Stimulated activated CD4-positive, alpha-beta T cell treated with anti-CD3 and anti-CD28 coated beads, Interleukin-4, amount 100 ng/mL, for 24 hours (primary cell): Measurements from ENCODE around the gene TMEM150B.
A peak's percentile ranks its signal among the peaks of the same experiment; 100 is the strongest.

ENCODE experiments used
- DNase-seq: peaks from one replicate; pipeline ENCODE4 v3.0.0-alpha.2; 2020

Gene TMEM150B

DNA sequence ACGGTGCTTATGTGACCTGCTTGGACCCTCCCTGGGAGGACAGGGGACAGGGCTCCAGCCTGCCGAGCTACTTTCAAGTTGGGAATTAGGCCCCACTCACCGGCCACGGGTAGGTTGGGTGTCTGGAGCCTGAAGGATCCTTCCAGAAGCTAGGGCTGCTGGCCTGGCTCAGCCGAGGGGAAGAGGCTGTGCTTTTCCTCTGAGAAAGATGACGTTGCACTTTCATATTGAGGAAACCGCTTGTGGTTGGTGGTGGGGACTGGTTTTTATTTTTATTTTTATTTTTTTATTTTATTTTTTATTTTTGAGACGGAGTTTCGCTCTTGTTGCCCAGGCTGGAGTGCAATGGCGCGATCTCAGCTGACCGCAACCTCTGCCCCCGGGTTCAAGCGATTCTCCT lies at the start of gene TMEM150B:
TSS of gene TMEM150B (minus strand) at position 170 of the 400 bp plus-strand sequence. CDS start 4,305 bp downstream, outside the sequence.
- DNase-seq: no peak

GRCh38 chr19:55373993-55374757 lies 49.0 kb upstream of the TMEM150B start:
- no peak for DNase-seq

DNA sequence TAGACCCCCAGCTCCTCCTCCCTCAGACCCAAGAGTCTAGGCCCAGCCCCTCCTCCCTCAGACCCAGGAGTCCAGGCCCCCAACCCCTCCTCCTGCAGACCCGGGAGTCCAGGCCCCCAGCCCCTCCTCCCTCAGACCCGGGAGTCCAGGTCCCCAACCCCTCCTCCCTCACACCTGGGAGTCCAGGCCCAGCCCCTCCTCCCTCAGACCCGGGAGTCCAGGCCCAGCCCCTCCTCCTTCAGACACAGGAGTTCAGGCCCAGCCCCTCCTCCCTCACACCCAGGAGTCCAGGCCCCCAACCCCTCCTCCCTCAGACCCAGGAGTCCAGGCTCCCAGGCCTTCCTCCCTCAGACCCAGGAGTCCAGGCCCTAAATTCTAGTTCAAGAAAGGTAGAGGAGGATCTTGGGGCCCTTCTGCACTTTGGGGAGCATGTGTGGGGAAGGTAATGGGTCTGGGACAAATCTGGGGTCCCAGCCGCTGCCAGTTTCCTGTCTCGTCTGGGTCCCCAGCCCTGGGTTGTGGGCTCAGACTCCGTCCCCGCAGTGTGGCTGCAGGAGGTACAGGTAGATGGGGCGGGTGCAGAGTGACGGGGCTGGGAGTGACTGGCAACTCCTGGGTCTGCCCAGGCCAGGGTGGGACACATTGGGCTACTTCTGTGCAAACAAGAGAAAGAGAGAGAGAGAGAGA lies 48.3 kb upstream of the TMEM150B start:
- DNase-seq: no peak

DNA sequence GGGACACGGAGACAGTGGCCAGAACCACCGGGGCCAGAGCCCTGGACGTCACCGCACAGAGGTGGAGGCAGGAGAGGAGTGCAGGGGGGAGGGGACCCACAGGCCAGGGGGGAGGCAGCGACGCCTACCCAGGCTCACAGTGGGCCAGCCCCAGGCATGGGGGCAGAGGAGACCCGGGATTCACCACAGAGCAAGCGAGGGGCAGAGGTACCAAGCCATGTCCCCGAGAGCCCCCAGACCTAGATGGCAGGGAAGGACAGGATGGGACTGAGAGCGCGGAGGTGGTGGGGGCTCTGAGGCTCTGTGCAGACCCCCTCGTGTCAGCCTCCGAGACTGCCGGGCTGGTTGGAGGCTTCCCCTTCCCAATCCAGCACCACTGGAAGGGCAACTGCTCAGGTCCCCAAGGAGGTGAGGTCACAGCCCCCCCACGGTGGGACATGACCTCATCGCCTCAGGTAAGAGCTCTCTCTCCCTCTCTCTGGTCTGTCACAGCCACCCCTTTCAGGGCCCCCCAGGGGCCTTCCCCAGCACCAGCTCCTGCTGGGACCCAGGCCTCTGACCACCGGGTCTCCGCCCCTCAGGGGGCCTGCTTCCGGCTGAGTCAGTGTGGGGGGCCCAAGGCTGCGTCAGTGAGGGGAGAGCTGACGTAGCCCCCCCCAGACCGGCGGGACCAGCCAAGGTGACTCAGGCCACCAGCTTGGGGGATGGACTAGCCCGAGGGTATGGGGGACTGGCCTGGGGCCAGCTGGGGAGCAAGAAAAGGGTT lies 47.4 kb upstream of the TMEM150B start:
- no peak for DNase-seq

- no peak for DNase-seq
Measured at GRCh38 chr19:55370305-55370988, 45.3 kb upstream of the TMEM150B start, which contains the start of gene IL11. Gene IL11 (minus strand): TSS chr19:55370463. CDS start chr19:55370310, 153 bp downstream.

- DNase-seq: peak; percentile 27
Measured at GRCh38 chr19:55369653-55370304, 44.6 kb upstream of the TMEM150B start.

- DNase-seq: peak; percentile 12
Measured at GRCh38 chr19:55368701-55369563, 43.8 kb upstream of the TMEM150B start.

DNA sequence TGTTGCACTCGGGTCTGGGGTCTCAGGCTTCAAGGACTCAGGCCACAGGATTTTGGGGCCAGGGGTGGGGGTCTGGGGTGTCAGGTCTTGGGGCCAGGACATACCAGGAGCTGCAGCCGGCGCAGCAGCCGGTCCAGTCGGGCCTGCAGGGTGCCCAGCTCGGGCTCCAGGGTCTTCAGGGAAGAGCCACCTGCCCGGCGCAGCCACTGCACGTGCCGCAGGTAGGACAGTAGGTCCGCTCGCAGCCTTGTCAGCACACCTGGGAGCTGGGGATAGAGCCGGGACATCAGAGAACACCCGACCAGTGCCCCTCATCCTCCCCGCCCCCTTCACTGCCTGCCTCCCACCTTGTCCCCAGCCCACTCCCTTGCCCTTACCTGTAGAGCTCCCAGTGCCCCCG lies 43.0 kb upstream of the TMEM150B start:
- DNase-seq: no peak

DNA sequence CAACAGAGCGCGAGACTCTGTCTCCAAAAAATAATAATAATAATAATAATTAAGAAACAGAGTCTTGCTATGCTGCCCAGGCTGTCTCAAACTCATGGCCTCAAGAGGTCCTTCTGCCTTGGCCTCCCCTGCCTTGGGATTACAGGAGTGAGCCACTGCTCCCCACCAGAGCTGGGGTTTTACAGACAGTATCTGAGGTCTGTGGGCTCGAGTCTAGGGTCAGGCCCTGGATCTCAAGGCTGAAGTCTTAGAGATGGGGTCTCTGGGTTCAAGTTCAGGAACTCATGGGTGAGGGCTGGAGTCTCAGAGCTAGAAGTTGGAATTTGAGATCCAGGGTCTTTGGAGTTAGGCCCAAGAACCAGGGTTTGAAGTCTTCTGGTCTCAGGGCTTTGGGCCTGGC lies 41.6 kb upstream of the TMEM150B start:
- DNase-seq: no peak

- no peak for DNase-seq
Measured at GRCh38 chr19:55365964-55366363, 40.8 kb upstream of the TMEM150B start.

DNA sequence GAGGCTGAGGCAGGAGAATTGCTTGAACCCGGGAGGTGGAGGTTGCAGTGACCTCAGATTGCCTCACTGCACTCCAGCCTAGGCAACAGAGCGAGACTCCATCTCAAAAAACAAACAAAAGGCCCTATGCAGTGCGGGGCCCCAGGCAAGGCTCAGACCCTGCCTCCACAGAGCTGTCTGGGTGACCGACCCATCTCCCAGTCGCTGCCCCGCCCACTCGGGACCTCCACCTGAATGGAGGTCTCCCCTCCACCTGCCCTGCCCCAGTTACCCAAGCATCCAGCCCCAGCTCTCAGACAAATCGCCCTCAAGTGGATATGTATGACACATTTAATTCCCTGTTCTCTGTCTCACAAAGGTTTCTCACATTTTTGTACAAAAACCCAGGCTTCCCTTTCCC lies 40.1 kb upstream of the TMEM150B start:
- no peak for DNase-seq

GRCh38 chr19:55362990-55363716 lies 38.0 kb upstream of the TMEM150B start, which contains the start of gene GARIN5B:
Gene GARIN5B (minus strand): TSS chr19:55363260. CDS start chr19:55363066, 194 bp downstream.
- DNase-seq: no peak

DNA sequence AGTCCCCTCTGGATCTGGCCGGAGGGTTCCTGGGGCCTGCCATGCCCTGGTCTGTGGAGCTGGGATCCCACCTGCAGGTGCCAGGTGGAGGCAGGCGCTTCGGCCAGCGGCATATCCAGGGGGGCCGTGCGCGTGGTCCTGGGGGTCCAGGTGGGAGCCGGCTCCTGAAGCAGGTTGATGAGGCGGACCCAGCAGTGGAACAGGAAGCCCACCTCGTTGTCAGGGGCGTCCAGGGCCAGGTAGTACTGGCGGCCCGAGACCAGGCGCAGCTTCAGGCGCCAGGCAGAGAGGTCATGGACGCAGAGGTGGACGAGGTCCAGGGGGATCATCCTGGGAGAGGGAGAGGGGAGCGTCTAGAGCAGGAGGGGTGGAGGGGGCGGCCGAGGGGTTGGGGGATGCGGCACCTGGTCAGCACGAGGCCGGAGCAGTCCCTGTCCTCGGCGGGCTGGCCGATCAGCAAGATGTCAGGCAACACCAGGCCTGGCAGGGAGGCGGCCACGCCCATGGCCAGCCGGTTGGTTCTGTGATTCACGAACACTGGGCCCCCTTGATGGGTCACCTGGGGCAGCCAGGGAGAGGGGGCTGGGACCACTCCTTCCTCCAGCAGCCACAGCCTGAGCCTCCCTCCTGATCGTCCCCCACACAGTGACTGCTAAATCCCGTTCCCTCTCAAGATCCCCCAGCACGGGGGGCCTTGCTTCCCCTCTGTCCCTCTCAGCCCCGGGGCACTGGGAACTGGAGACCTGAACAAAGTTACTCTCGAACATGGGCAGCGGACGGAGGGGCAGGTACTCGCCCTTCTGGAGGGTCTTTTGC lies 37.2 kb upstream of the TMEM150B start:
- DNase-seq: no peak

DNA sequence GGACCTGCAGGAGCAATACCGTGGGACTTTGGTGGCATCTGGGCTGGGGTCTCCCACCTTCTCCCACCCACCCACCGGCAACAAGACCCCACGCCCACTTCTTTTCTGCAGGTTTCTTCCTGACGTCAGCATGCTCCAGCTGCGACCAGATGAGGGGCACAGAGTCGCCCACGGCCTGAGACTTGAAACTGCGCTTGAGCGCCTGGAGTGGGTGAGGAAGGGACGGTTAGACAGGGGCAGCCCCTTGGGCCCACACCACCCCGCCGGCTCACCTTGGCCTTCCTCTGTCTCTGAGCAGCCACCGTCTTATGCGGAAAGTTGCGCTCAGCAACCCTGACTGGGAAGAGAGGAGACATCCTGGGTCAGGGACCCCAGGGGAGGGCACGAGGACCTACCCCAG lies 35.8 kb upstream of the TMEM150B start:
- DNase-seq: no peak

DNA sequence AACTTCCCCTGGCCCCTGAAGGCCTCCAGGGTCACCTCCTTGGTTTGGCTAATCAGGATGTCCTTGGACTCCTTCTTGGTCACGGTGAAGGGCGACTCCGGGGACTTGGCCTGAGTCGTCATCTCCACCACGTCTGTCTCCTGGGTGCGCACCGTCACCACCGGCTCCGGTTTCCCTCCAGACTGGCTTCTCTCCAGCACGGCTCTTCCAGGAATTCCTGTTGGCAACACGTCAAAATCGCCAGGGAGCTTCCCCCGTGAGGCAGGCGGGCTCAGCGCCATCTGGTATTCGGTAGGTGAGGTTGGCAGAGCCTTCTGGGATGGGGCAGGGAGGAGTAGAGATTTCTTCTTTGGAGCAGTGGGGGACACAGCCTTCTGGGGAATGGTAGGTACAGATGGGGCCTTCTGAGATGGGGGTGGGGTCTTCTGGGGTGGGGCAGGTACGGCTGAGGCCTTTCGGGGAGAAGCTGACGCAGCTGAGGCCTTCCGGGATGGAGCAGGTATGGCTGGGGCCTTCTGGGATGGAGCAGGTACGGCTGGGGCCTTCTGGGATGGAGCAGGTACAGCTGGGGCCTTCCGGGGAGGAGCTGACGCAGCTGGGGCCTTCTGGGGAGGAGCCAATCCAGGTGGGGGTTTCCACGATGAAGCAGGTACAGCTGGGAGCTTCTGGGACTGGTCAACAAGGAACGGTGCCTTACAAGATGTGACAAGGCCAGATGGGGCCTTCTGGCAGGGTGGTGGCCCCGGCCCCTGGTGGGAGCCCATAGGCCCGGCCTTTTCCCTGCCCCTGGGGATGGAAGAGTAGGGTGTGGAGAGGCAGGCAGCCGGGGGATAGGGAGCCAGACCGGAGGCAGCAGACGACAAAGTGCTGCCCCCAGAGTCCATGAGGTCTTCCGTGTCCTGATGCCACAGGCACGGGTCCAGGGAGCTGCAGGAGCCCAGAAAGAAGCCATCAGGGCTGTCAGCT lies 34.1 kb upstream of the TMEM150B start:
- no peak for DNase-seq

- no peak for DNase-seq
Measured at GRCh38 chr19:55358493-55358892, 33.4 kb upstream of the TMEM150B start.

DNA sequence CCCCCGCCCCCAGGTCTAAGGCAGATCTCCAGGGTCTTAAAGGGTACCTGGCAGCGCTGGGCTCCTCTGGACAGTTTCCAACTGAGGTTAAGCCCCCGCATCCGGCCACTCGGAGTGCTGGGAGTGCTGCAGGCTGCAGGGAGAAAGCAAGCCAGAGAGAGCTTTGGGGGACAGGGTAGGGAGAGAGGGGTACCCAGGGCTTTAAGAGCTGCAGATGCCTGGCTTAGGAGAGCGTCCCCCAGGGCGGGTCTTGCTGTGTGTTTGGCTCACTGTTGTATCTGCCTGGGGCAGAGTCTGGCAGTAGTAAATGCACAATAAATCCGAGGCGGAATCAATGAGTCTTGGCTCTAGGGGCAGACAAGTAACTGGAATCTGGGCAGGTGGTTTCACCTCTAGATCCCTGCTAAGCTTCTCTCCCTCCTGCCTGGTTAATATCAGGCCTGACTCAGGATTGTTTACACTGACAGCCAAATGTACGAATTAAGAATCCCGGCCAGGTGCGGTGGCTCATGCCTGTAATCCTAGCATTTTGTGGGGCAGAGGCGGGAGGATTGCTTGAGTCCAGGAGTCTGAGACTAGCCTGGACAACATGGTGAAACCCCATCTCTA lies 30.2 kb upstream of the TMEM150B start:
- no peak for DNase-seq

DNA sequence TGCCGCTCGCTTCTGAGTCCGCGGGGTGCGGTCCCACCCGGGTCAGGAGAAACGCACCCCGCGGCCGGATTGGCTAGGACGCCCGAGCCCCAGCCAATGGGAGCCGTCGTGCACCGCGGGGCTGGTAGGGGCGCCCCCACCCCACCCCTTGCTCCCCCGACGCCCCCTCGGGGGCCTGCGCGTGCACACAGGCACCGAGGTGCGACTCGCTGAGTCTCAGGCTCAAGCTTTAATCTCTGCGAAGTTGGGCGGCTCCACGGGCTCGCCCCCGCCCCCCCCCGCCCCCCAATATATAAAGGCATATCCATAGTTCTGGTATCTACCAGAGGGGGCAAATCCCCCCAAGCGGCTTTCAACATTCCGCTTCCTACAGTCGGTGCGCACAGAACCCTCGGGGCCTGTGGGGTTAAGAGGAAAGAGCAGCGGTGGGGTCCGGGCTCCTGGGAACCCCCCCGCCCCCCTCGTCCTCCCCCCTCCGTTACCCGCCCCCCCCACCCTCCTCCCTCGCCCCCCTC lies 29.6 kb upstream of the TMEM150B start, which contains the start of gene COX6B2:
TSS of gene COX6B2 (minus strand) at position 22 of the 515 bp plus-strand sequence. CDS start 198 bp downstream, outside the sequence.
- DNase-seq: no peak
